HL-60 (cell line): ENCODE results near the gene THSD7A.

Experiments
- DNase-seq, 2 experiments: peaks; one replicate each; pipeline ENCODE4 v3.0.0-alpha.2; 2010 to 2020; ENCODE audit warnings: low read depth in 1 of 2, low spot score in 1 of 2
- H3K27ac ChIP-seq: fragments of 250-450 bp; sonication (Bioruptor Pico); replicated peaks from 2 replicates; pipeline ENCODE4 v1.5.1; 2020; ENCODE audit warnings: mild to moderate bottlenecking, moderate library complexity
- H3K27me3 ChIP-seq: fragments of 250-450 bp; sonication (Bioruptor Pico); 2 replicates; pipeline ENCODE4 v1.5.1; 2021; ENCODE audit warnings: mild to moderate bottlenecking, moderate library complexity; ENCODE audit not compliant: insufficient read depth, poor library complexity, severe bottlenecking
- H3K4me3 ChIP-seq: replicated peaks from 2 replicates; pipeline ENCODE4 v1.5.1; 2011; ENCODE audit warnings: mild to moderate bottlenecking, control low read depth, low read length; ENCODE audit not compliant: insufficient read depth
- CTCF ChIP-seq: IDR thresholded peaks from one replicate; pipeline ENCODE4 v1.5.1; 2011; ENCODE audit warnings: low read length, control low read depth, inconsistent platforms; ENCODE audit not compliant: insufficient read depth
- GABPA ChIP-seq: IDR thresholded peaks from 2 replicates; pipeline ENCODE4 v1.6.1; 2012; ENCODE audit warnings: low read depth
- POLR2AphosphoS5 ChIP-seq: IDR thresholded peaks from 2 replicates; pipeline ENCODE4 v1.6.1; 2012; ENCODE audit warnings: low read depth
- REST ChIP-seq: IDR thresholded peaks from 2 replicates; pipeline ENCODE4 v1.6.1; 2012; ENCODE audit warnings: low read depth; ENCODE audit not compliant: insufficient replicate concordance
- SPI1 ChIP-seq: IDR thresholded peaks from 2 replicates; pipeline ENCODE4 v1.6.1; 2012; ENCODE audit warnings: low read depth, mild to moderate bottlenecking, borderline replicate concordance

The THSD7A gene

GRCh38 chr7:11570205-11570604, 261.8 kb downstream of the THSD7A start:
- no peak for DNase-seq
- Histone ChIP-seq H3K27me3 (no peaks in the 10 kb centered on the region), H3K27ac (no peak overlapping the region), H3K4me3 (no peak overlapping the region)
- TF ChIP-seq SPI1 (no peak), REST (no peak)

GRCh38 chr7:11567571-11567970, 264.4 kb downstream of the THSD7A start:
- TF ChIP-seq GABPA (no peak), REST (no peak), CTCF (no peak), SPI1 (no peak), POLR2AphosphoS5 (no peak)
- no peak for DNase-seq
- Histone ChIP-seq H3K27ac (no peak overlapping the region), H3K4me3 (no peak overlapping the region), H3K27me3 (no peaks in the 10 kb centered on the region)

- peak; percentile 92 to 94 for DNase-seq
- TF ChIP-seq POLR2AphosphoS5 (no peak), SPI1 (peak; percentile 63; the same call in 1 of the 2 replicates), CTCF (peak; percentile 50), GABPA (no peak), REST (no peak)
- Histone ChIP-seq H3K27me3 (no peaks in the 10 kb centered on the region), H3K4me3 (no peak overlapping the region), H3K27ac (no peak overlapping the region)
Observed at GRCh38 chr7:11557627-11558026, 274.4 kb downstream of the THSD7A start.
